ENCODE data around the gene INPP4B.

DNA sequence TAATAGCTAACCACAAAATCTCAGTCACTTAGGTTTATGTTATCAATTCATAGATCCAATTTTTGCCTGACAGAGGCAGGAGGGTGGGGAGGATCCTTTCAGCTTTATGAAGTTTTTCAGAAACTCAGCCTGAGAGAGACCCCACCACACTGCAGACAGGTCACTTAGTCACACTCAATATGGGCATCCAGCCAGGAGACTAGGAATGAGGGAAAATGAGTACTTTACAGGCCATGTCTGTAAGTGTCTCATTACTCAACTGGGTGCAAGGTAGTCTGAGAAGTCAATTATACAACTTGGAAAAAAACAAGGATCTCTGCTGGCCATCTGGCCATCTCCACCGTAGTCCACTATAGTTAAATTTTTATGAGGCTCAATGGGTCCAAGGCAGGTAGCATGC, 365.9 kb downstream of the INPP4B start:
- TF ChIP-seq EZH2 (IDR thresholded peaks at IDR 0.05; ENCODE audit: low read length, missing control alignments) (no peak), CTCF (conservative IDR thresholded peaks at IDR 0.05 in 1 of 2, IDR thresholded peaks at IDR 0.05 in 1 of 2; ENCODE audit: low read depth in 1 of 2, low read length in 2 of 2) (no peak)

Measured in fibroblast of lung (primary cell).